ENCODE results near the gene ASB2. TPM values are rescaled to one million over a fixed set of nuclear protein-coding genes. Genes with fewer than 3 reads are reported as not detected.

The ASB2 gene
- total RNA-seq, 2 donors from 2014 or later: 43.3 to 45.6 TPM

GRCh38 chr14:93960774-93961438 lies 15.5 kb downstream of the ASB2 start:
- peak overlapping the region; percentile 99 for H3K27ac Mint-ChIP-seq
- H3K4me3 Mint-ChIP-seq: peak overlapping the region; percentile 85 to 87
- DNase-seq (no peak), ATAC-seq (replicated peaks in 1 of 2) (no peak)
- no peaks in the 10 kb centered on the region for H3K27me3 Mint-ChIP-seq (ENCODE audit: low read depth)
- H3K36me3 Mint-ChIP-seq (ENCODE audit: insufficient read depth in 2 of 2): peaks cover 9 to 14% of the 10 kb centered on the region in 2 donors
- H3K9me3 Mint-ChIP-seq: peaks cover 6% of the 10 kb centered on the region in 2 donors
- peaks cover 100% of the 10 kb centered on the region for H3K4me1 Mint-ChIP-seq (ENCODE audit: low read depth)

GRCh38 chr14:93960108-93960475 lies 16.3 kb downstream of the ASB2 start:
- peaks cover 6% of the 10 kb centered on the region in 2 donors for H3K9me3 Mint-ChIP-seq
- H3K27ac Mint-ChIP-seq: peak overlapping the region; percentile 99
- H3K4me3 Mint-ChIP-seq: peak overlapping the region; percentile 85 to 87
- H3K4me1 Mint-ChIP-seq (ENCODE audit: low read depth): peaks cover 100% of the 10 kb centered on the region
- DNase-seq (no peak), ATAC-seq (replicated peaks in 1 of 2) (peak; percentile 16 to 23)
- H3K27me3 Mint-ChIP-seq (ENCODE audit: low read depth): no peaks in the 10 kb centered on the region
- peaks cover 10 to 13% of the 10 kb centered on the region in 2 donors for H3K36me3 Mint-ChIP-seq (ENCODE audit: insufficient read depth in 2 of 2)

GRCh38 chr14:93959239-93960107 lies 16.9 kb downstream of the ASB2 start:
- H3K4me3 Mint-ChIP-seq: peak overlapping the region; percentile 85 to 87
- no peaks in the 10 kb centered on the region for H3K27me3 Mint-ChIP-seq (ENCODE audit: low read depth)
- peak; percentile 95 to 98 for DNase-seq
- H3K4me1 Mint-ChIP-seq (ENCODE audit: low read depth): peaks cover 100% of the 10 kb centered on the region
- no peaks in the 10 kb centered on the region for H3K9me3 Mint-ChIP-seq
- peak; percentile 80 for ATAC-seq (replicated peaks in 1 of 2)
- H3K36me3 Mint-ChIP-seq (ENCODE audit: insufficient read depth in 2 of 2): peaks cover 6 to 10% of the 10 kb centered on the region in 2 donors
- peak overlapping the region; percentile 99 for H3K27ac Mint-ChIP-seq

- H3K4me3 Mint-ChIP-seq: peak overlapping the region; percentile 85 to 87
- H3K27me3 Mint-ChIP-seq (ENCODE audit: low read depth): no peaks in the 10 kb centered on the region
- ATAC-seq (replicated peaks in 1 of 2) (no peak), DNase-seq (no peak)
- peak overlapping the region; percentile 99 for H3K27ac Mint-ChIP-seq
- H3K36me3 Mint-ChIP-seq (ENCODE audit: insufficient read depth in 2 of 2): peaks cover 6 to 10% of the 10 kb centered on the region in 2 donors
- no peaks in the 10 kb centered on the region for H3K9me3 Mint-ChIP-seq
- peaks cover 100% of the 10 kb centered on the region for H3K4me1 Mint-ChIP-seq (ENCODE audit: low read depth)
These were observed 17.7 kb downstream of the ASB2 start for GRCh38 chr14:93958567-93959238.

- no peaks in the 10 kb centered on the region for H3K27me3 Mint-ChIP-seq (ENCODE audit: low read depth)
- H3K27ac Mint-ChIP-seq: peak overlapping the region; percentile 99
- no peaks in the 10 kb centered on the region for H3K9me3 Mint-ChIP-seq
- peaks cover 6 to 10% of the 10 kb centered on the region in 2 donors for H3K36me3 Mint-ChIP-seq (ENCODE audit: insufficient read depth in 2 of 2)
- peak overlapping the region; percentile 85 to 92 for H3K4me3 Mint-ChIP-seq
- ATAC-seq (replicated peaks in 1 of 2): no peak
- peak in 1 of 2 donors; percentile 52 for DNase-seq
- peaks cover 100% of the 10 kb centered on the region for H3K4me1 Mint-ChIP-seq (ENCODE audit: low read depth)
These were observed 18.4 kb downstream of the ASB2 start for GRCh38 chr14:93957751-93958566.

GRCh38 chr14:93957333-93957710 lies 19.0 kb downstream of the ASB2 start:
- peak overlapping the region; percentile 52 for H3K27ac Mint-ChIP-seq
- peak overlapping the region; percentile 84 to 92 for H3K4me3 Mint-ChIP-seq
- H3K9me3 Mint-ChIP-seq: no peaks in the 10 kb centered on the region
- peaks cover 98% of the 10 kb centered on the region for H3K4me1 Mint-ChIP-seq (ENCODE audit: low read depth)
- no peak for DNase-seq
- peaks cover 6 to 12% of the 10 kb centered on the region in 2 donors for H3K36me3 Mint-ChIP-seq (ENCODE audit: insufficient read depth in 2 of 2)
- ATAC-seq (replicated peaks in 1 of 2): no peak
- no peaks in the 10 kb centered on the region for H3K27me3 Mint-ChIP-seq (ENCODE audit: low read depth)

- H3K27me3 Mint-ChIP-seq (ENCODE audit: low read depth): no peaks in the 10 kb centered on the region
- H3K9me3 Mint-ChIP-seq: no peaks in the 10 kb centered on the region
- DNase-seq: no peak
- peak overlapping the region; percentile 52 for H3K27ac Mint-ChIP-seq
- H3K4me1 Mint-ChIP-seq (ENCODE audit: low read depth): peaks cover 98% of the 10 kb centered on the region
- peaks cover 6 to 12% of the 10 kb centered on the region in 2 donors for H3K36me3 Mint-ChIP-seq (ENCODE audit: insufficient read depth in 2 of 2)
- no peak for ATAC-seq (replicated peaks in 1 of 2)
- peak overlapping the region; percentile 84 to 92 for H3K4me3 Mint-ChIP-seq
These were observed 19.6 kb downstream of the ASB2 start for GRCh38 chr14:93956514-93957332.

GRCh38 chr14:93955850-93956481 lies 20.4 kb downstream of the ASB2 start:
- Mint-ChIP-seq H3K4me3 (peak overlapping the region; percentile 84 to 92), H3K27ac (peak overlapping the region; percentile 68), H3K36me3 (ENCODE audit: insufficient read depth in 2 of 2) (peaks cover 6 to 9% of the 10 kb centered on the region in 2 donors), H3K27me3 (ENCODE audit: low read depth) (no peaks in the 10 kb centered on the region), H3K4me1 (ENCODE audit: low read depth) (peaks cover 98% of the 10 kb centered on the region), H3K9me3 (no peaks in the 10 kb centered on the region)
- no peak for ATAC-seq (replicated peaks in 1 of 2)
- DNase-seq: no peak

- Mint-ChIP-seq H3K27ac (peak overlapping the region; percentile 68), H3K4me1 (ENCODE audit: low read depth) (peaks cover 96% of the 10 kb centered on the region), H3K36me3 (ENCODE audit: insufficient read depth in 2 of 2) (peaks cover 6 to 16% of the 10 kb centered on the region in 2 donors), H3K27me3 (ENCODE audit: low read depth) (no peaks in the 10 kb centered on the region), H3K9me3 (no peaks in the 10 kb centered on the region), H3K4me3 (peak overlapping the region; percentile 84 to 92)
- ATAC-seq (replicated peaks in 1 of 2) (no peak), DNase-seq (peak in 1 of 2 donors; percentile 49)
These were observed 21.2 kb downstream of the ASB2 start for GRCh38 chr14:93954900-93955849.

GRCh38 chr14:93954516-93954830 lies 21.9 kb downstream of the ASB2 start:
- ATAC-seq (replicated peaks in 1 of 2) (no peak), DNase-seq (no peak)
- H3K36me3 Mint-ChIP-seq (ENCODE audit: insufficient read depth in 2 of 2): peaks cover 6 to 16% of the 10 kb centered on the region in 2 donors
- H3K27ac Mint-ChIP-seq: peak overlapping the region; percentile 68
- no peaks in the 10 kb centered on the region for H3K9me3 Mint-ChIP-seq
- H3K27me3 Mint-ChIP-seq (ENCODE audit: low read depth): no peaks in the 10 kb centered on the region
- H3K4me1 Mint-ChIP-seq (ENCODE audit: low read depth): peaks cover 89% of the 10 kb centered on the region
- peak overlapping the region; percentile 84 to 92 for H3K4me3 Mint-ChIP-seq

Data from activated T-cell treated with anti-CD3 and anti-CD28 coated beads, Interleukin-2, amount 50 U/mL, for 72 hours (primary cell).